Smooth muscle cell of the brain vasculature (primary cell): ENCODE results near the gene HAPLN1.
A peak's percentile ranks its signal among the peaks of the same experiment; 100 is the strongest.
"Not testable (repeated sequence)": the region's sequence is repeated elsewhere in the genome, so short reads cannot be mapped to it uniquely, and the experiment has no call there.

Source experiments
- DNase-seq: peaks from one replicate; pipeline ENCODE4 v3.0.0-alpha.2; 2012; ENCODE audit warnings: low read depth, low spot score

The HAPLN1 gene

DNA sequence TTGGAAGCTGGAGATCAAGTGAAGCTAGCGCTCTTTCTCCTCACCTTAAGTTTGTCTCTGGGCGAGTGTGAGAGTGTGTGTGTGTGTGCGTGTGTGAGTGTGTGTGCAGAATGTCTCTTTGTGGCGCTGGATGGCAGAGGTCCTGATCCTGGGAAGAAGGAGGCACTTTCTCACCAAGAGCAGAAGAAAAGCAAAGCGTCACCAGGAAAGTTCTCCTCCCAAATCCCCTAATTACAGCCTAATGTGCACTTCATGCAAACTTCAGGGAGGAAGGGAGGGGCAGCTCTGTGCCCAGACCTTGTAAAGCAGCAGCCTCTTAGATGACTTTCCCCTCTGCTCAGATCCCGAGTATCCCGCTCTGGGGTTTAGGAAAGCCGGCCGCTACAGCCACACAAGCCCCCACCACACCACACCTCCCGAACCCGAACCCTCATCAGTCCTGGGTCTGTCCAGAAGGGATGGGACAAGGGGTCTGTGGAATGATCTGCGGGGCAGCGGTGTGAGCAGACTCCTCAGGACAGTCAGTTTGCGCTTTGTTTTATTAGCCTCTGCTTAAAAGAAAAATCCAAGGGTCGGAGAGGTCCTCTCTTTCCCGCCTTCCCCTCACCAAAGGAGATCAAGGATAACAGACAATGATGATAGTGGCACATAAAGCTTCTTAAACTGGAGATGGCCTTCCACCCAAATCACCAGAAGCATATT lies at the start of gene HAPLN1:
HAPLN1 (minus strand) TSS at position 20 of the 702 bp plus-strand sequence. CDS start 47,332 bp downstream, outside the sequence.
- DNase-seq: no peak

GRCh38 chr5:83767409-83767992 lies 46.8 kb upstream of the HAPLN1 start:
- no peak for DNase-seq

DNA sequence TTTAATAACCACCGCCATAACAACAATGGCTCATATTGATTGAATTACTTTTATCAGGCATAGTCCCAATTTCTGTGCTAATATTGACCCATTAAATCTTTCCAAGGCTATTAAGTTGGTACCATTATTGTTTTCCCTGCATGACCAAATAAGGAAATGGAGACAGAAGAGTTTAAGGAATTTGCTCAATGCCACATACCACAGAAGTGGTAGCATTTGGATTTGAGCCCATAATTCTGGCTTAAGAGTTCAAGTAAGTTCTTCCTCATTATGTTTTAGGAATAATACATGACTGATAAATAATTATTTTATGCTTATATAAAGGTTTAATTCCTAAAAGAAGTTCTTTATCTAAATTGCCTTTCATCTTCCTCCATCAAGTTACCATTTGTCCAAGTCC lies 43.4 kb upstream of the HAPLN1 start:
- no peak for DNase-seq

- no peak for DNase-seq
Measured at GRCh38 chr5:83760579-83760978, 39.9 kb upstream of the HAPLN1 start.

- DNase-seq: no peak
Measured at GRCh38 chr5:83752700-83753099, 32.0 kb upstream of the HAPLN1 start.

GRCh38 chr5:83751201-83751600 lies 30.5 kb upstream of the HAPLN1 start:
- DNase-seq: no peak

GRCh38 chr5:83750749-83751148 lies 30.1 kb upstream of the HAPLN1 start:
- DNase-seq: no peak

DNA sequence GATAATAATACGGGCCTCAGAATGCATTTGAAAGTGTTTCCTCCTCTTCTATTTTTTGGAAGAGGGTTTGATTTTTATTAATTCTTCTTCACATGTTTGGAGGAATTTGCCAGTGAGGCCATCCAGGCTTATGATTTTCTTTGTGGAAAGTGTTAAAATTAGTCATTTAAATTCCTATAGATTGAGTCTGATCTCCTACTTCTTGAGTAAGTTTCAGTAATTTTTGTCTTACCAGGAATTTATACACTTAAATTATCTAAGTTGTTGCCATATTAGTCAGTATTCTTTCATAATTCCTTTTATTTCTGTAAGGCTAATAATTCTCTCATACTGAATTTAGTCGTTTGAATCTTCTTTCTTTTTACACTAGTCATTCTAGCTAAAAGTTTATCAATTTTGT lies 25.2 kb upstream of the HAPLN1 start:
- DNase-seq: no peak

GRCh38 chr5:83744821-83745220 lies 24.2 kb upstream of the HAPLN1 start:
- no peak for DNase-seq

DNA sequence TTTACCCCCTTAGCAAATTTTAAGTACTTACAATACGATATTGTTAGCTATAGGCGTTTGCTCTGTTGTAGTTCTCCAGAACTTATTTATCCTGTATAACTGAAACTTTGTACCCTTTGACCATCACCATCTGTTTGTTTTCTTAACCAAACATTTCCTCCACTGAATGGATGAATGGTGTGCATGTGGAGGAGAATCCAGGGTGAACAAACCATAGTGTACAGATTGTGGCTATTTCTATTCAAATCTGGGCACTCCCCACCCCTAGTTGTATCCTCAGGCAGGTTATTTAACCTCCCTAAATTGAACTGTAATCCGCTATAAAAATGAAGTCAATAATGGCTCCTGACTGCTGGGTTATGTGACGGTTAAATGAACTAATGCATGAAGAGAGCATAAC lies 21.4 kb upstream of the HAPLN1 start:
- DNase-seq: no peak

GRCh38 chr5:83741571-83741970 lies 20.9 kb upstream of the HAPLN1 start:
- no peak for DNase-seq

DNA sequence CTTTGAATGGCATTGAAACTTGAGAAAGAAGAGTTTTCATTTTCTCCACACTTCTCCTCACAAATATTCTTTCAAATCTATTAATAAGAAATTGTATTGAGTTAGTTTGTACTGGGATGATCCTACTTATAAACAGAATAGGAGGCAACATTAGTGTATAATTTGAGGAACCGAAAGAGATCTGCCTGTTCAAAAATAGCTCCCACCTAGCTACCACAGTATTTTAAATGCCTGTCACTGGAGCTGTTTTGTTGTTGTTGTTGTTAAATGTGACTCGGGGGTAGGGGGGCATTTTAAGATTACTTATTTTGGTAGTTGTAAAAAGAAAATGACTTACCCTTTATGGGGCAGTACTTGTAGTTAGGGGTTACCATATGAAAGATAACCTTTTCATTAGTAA lies 20.1 kb upstream of the HAPLN1 start:
- DNase-seq: no peak

DNA sequence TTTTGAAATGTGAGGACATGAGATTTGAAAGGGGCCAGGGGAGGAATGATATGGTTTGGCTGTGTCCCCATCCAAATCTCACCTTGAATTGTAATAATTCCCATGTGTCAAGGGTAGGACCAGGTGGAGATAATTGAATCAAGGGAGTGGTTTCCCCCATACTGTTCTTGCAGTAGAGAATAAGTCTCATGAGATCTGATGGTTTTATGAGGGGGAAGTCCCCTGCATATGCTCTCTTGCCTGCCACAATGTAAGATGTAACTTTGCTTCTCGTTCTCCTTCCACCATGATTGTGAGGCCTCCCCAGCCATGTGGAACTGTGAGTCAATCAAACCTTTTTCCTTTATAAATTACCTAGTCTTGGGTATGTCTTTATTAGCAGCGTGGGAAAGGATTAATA lies 15.5 kb upstream of the HAPLN1 start:
- not testable (repeated sequence) for DNase-seq

GRCh38 chr5:83735058-83735457 lies 14.4 kb upstream of the HAPLN1 start:
- not testable (repeated sequence) for DNase-seq

GRCh38 chr5:83731638-83732037 lies 11.0 kb upstream of the HAPLN1 start:
- no peak for DNase-seq

GRCh38 chr5:83729362-83729761 lies 8.7 kb upstream of the HAPLN1 start:
- DNase-seq: no peak

GRCh38 chr5:83726912-83727311 lies 6.3 kb upstream of the HAPLN1 start:
- DNase-seq: no peak

- no peak for DNase-seq
Measured at GRCh38 chr5:83724935-83725334, 4.3 kb upstream of the HAPLN1 start.

DNA sequence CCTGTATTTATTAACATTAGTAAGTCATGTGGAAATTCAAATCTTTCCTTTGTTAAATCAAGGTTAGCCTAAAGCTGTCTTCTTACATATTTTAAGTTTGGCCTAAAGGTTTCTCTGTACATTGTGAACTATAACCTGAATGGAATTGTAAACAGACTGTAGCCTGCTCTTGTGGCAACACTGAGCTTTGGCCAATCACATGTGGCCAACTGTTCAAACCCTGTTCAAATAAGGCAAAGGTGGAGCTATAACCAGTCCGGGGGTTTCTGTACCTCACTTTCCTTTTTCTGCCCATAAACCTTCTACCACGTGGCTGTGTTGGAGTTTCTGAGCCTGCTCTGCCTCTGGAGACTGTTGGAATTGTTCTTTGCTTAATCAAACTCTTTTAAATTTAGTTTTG lies 3.3 kb upstream of the HAPLN1 start:
- DNase-seq: no peak

GRCh38 chr5:83723031-83723430 lies 2.4 kb upstream of the HAPLN1 start:
- no peak for DNase-seq

- DNase-seq: peak; percentile 37
Measured at GRCh38 chr5:83721953-83722901, 1.6 kb upstream of the HAPLN1 start.

DNA sequence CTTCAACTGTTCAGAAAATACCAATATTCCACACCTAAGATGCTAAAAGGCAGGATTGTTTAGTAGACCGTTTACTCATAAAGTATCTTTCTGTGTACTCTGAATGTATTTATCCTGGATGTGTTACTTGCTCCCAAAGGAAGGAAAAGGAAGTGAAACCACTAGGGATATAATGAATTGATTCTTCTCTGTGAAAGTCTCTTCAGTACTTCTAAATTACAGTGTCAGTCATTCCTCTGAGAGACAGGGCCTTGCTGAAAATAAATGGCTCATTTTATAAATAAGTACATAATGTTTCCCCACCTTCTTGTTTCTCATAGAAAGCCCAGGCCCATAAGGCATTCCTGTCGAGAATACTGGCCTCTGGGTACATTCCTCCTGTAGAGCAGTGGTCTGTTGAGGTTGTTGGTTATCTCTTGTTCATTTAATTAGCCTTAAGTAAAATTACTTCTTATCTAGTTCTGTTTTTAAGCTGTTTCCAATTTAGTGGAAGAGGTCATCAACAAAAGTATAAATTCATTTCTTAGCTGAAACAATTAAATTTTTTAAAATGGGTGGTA lies 1.6 kb downstream of the HAPLN1 start:
- DNase-seq: no peak
